HG03025 (cell line): ENCODE data around the gene TWF1.
A peak's percentile ranks its signal among the peaks of the same experiment; 100 is the strongest.
"Not testable (repeated sequence)": the region's sequence is repeated elsewhere in the genome, so short reads cannot be mapped to it uniquely, and the experiment has no call there.

Experiments used
- ATAC-seq: cut with Tn5 transposase; IDR thresholded peaks from one replicate; pipeline ENCODE4 v1.9.1; 2021; ENCODE audit warnings: mild to moderate bottlenecking, moderate library complexity; ENCODE audit not compliant: unreplicated experiment, low FRiP score

Gene TWF1

GRCh38 chr12:43805860-43806736 is at the start of gene TWF1:
TWF1 (minus strand) TSS chr12:43806317; CDS start chr12:43806245, 72 bp downstream.
- peak; percentile 95 for ATAC-seq

- no peak for ATAC-seq
These were observed 46.6 kb upstream of the TWF1 start for GRCh38 chr12:43852744-43853143.

DNA sequence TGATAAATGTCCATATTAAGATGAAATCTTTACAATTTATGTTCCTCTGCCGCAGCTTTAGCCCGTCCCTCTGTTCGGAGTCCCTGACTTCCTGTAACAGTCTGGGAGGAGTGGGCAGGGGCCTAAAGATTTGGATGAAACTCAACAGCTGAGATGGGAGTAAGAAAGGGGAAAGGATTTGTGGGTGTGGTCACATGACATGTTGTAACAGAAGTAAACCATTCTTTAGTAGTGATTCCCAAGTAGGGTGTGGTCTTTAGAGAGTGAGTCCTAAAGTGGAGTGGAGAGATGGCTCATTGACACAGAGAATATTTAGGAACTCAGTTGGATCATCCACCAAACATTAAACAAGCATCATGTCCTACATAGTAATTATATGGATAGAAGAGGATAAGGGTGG is 42.7 kb upstream of the TWF1 start:
- ATAC-seq: no peak

DNA sequence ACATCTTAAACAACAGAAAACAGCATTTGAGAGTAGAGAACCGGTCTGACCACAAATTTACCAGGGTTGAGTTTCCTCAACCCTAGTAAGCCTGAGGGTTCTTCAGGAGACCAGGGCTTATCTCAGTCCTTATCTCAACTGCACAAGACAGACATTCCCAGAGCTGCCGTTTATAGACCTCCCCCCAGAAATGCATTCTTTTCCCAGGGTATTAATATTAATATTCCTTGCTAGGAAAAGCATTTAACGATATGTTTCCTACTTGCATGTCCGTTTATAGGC is 42.0 kb upstream of the TWF1 start:
- no peak for ATAC-seq

DNA sequence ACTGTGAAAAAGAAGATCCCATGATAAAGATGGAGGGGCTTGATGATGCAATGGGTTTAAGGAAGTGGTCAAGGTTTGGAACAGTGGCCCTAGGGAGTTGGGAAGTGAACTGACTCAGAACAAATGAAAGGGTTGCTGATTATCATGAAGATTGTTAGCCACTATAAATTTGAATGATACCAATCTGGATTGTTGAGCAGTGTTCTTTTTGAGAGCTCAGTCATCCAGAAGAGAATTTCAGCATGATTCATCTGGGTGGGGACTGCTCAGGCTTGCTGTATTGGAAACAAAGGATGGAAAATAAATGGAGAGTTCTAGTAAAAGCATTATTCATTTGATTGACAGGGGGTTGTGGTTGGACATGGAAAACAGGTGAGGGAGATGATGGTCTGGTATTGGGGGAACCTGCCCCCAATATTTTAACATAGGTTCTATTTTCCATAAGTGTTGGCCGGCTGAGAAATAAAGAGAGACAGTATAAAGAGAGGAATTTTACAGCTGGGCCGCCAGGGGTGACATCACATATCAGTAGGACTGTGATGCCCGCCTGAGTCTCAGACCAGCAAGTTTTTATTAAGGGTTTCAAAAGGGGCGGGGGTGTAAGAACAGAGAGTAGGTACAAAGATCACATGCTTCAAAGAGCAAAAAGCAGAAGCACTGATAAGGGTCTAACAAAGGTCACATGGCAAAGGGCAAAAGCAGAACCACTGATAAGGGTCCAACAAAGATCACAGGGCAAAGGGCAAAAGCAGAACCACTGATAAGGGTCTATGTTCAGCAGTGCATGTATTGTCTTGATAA is 41.5 kb upstream of the TWF1 start:
- ATAC-seq: not testable (repeated sequence)

- no peak for ATAC-seq
These were observed 36.1 kb upstream of the TWF1 start for GRCh38 chr12:43842259-43842658.

DNA sequence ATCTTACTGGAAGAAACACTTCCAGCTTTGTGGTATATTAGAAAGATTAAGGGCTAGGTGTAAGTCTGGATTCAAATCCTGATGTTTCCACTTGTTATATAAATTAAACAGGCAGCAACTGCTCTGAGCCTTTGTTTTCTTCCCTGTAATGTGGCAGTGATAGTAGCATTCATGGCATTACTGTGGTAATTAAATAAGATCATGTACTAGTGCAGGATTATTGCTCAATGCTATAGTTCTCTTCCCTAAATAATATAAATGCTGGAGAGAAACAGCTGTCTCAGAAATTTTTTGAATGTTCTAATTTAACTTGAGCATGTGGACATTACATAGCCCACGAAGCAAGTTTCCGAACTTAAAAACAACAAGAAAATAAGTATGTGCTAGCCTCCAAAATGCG is 35.1 kb upstream of the TWF1 start:
- no peak for ATAC-seq

- no peak for ATAC-seq
These were observed 34.2 kb upstream of the TWF1 start for GRCh38 chr12:43840338-43840737.

- peak; percentile 20 for ATAC-seq
These were observed 30.4 kb upstream of the TWF1 start for GRCh38 chr12:43836475-43836989.

GRCh38 chr12:43835656-43836474 is 29.7 kb upstream of the TWF1 start, which contains the start of gene TMEM117:
TMEM117 (plus strand) TSS chr12:43836081.
- peak; percentile 80 for ATAC-seq

DNA sequence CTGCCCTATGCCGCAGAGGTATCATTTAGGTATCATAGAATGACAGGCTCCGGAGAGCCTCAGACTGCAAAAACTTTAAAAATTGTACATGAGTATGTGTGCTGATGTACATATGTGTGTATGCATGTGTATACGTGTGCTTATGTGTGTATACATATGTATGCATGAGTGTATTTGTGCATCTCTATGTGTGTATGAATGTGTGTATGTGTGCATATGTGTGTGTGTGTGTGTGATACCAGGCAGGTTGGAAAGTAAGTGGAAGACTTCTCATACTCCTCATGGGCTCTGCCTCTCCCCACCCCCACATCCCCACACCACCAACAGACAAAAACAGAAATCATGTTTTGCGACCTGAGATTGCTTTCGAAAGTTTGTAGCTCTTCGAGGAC is 29.1 kb upstream of the TWF1 start:
- ATAC-seq: peak; percentile 8

DNA sequence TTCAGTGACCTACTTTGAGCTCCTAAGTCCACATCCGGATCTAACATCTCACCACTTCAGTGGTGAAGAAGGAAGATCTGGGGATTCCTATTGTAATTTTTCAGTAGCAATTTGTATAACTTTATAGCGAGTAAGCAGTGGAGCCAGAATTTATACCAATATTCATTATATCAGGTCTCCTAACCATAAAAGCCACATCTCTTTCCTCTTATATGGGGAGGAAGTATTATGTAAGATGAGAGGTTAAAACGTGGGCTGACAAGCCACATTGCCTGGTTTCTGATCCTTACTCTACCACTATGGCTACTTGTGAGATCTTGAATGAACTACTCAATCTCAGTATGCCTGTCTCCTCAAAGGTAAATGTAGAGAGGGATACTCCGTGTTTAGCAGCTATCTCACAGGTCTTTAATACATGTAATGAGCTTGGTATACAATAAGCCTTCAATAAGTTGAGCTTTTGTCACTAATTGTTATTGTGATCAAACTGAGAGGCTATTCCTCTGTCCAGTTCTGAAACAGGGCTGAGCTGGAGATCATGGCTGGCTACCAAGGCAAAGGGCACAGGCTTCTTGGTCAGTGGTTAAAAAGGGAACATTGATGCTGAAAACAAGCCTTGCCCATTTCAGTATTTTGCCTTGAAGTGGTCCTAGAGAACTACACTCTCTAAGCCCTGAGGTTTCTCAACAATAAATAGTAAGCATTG is 26.5 kb upstream of the TWF1 start:
- ATAC-seq: no peak

- ATAC-seq: no peak
These were observed 21.0 kb upstream of the TWF1 start for GRCh38 chr12:43827093-43827492.

GRCh38 chr12:43826681-43827080 is 20.6 kb upstream of the TWF1 start:
- ATAC-seq: no peak

- ATAC-seq: no peak
These were observed 18.2 kb upstream of the TWF1 start for GRCh38 chr12:43824207-43824775.

- ATAC-seq: no peak
These were observed 10.1 kb upstream of the TWF1 start for GRCh38 chr12:43816168-43816567.

DNA sequence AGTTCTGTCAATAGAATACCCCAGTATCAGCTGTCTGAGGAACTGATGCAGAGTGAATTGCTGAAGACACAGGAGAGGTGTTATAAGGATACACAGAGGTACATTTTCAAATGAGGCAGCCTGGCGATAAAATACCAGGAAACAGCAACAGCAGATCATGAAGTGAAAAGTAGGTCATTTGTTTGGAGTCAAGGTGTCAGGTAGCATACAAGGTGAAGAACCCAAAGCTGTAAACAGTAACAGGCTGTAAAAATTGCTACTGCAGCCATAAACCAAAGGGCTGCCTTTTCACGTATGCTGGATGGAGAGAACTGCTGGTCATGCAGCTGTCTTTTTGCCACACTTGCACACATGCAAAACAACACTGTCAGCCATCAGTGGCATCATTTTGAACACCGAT is 9.3 kb upstream of the TWF1 start:
- no peak for ATAC-seq

DNA sequence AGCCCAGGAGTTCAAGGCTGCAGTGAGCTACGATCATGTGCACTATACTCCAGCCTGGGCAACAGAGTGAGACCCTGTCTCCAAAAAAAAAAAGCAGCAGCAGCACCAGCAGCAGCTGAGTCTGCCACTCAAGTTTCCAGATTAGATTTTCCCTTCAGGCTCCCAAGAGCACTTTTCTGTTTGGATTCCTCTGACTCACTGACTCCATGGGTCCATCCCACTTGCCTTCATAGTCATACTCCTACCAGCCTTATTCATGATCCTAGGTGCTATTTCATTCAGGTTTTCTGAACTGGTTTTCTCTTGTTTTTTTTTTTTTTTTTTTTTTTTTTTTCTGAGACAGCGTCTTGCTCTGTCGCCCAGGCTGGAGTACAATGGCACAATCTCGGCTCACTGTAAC is 6.8 kb upstream of the TWF1 start:
- ATAC-seq: no peak

DNA sequence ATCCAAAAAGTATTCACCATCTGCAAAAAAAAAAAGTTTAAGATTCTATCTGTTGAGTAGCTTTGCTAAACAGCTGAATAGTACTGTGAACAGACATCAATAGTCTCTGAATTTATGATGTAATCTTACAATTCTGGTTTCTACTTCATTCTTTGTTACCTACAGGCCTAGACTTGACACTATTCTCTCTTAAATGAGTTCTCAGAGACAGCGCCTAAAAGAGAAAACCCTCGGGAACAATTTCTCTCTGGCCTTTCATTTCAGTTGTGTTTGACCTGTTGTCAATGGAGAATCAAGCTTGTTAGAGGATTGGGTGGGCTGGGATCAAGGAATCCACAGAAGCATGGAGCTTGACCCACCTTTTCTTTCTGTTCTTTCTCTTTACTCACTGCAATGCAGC is 5.9 kb upstream of the TWF1 start:
- no peak for ATAC-seq

- ATAC-seq: no peak
These were observed 1.3 kb upstream of the TWF1 start for GRCh38 chr12:43807386-43807785.
